GM10266 (cell line): ENCODE results near the gene ADK.

Source experiments
- DNase-seq: peaks from one replicate; pipeline ENCODE4 v3.0.0; 2012; ENCODE audit errors: extremely low spot score
- TF ChIP-seq, protein P1 (sequence below): IDR thresholded peaks from 2 replicates; pipeline ENCODE4 v1.5.1; 2012; ENCODE audit warnings: mild to moderate bottlenecking, low read depth; ENCODE audit not compliant: control insufficient read depth, insufficient read depth; ENCODE audit errors: missing control alignments

Gene ADK

DNA sequence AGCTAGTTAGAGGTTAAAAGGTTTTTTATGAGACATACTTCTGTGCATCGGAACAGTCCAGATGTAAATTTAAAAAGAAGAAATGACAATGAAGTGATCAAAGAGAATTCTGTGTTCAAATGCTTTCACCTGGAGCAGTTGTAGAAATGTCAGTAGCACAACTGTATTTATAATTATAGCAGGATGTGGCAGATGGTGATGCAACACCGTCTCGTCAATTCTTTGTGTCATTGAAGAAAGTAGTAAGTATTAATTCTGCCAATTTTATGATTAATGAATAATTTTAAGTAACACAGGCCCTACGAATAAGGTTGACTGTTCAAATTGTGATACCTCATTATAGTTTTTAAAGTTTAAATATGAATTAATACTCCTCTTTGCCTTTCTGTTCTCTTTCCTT, 171.1 kb downstream of the ADK start:
- no peak for DNase-seq
- TF ChIP-seq, protein P1, sequence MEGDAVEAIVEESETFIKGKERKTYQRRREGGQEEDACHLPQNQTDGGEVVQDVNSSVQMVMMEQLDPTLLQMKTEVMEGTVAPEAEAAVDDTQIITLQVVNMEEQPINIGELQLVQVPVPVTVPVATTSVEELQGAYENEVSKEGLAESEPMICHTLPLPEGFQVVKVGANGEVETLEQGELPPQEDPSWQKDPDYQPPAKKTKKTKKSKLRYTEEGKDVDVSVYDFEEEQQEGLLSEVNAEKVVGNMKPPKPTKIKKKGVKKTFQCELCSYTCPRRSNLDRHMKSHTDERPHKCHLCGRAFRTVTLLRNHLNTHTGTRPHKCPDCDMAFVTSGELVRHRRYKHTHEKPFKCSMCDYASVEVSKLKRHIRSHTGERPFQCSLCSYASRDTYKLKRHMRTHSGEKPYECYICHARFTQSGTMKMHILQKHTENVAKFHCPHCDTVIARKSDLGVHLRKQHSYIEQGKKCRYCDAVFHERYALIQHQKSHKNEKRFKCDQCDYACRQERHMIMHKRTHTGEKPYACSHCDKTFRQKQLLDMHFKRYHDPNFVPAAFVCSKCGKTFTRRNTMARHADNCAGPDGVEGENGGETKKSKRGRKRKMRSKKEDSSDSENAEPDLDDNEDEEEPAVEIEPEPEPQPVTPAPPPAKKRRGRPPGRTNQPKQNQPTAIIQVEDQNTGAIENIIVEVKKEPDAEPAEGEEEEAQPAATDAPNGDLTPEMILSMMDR: no peak

DNA sequence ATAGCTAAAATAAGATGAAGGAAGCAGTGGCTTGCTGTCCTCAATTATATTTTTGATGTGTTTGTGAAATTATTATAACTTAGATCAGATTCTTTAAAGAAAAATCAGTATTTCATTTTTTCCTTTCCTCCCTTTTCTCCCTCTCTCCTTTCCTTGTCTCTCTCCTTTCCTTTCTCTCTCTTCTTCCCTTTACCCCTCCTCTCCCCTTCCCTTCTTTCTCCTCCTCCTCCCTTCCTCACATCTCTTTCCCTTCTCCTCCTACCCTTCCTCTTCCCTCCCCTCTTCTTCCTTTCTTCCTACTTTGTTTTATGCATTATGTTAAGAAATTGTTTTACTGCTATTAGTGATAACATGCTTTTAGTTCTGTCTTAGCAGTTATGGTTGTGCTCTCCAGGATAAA, 171.5 kb downstream of the ADK start:
- no peak for DNase-seq
- TF ChIP-seq, protein P1: no peak

DNA sequence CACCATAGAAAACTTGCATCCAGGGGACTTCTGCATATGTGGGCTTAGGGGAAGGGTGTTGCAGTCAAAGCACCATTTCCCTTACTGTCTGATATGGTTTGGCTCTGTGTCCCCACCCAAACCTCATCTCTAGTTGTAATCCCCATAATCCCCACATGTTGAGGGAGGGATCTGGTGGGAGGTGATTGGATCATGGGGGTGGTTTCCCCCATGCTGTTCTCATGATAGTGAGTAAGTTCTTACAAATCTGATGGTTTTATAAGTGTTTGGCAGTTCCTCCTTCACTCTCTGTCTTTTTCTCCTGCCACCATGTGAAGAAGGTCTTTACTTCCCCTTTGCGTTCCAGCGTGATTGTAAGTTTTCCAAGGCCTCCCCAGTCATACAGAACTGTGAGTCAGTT, 177.4 kb downstream of the ADK start:
- TF ChIP-seq, protein P1: no peak
- DNase-seq: no peak

DNA sequence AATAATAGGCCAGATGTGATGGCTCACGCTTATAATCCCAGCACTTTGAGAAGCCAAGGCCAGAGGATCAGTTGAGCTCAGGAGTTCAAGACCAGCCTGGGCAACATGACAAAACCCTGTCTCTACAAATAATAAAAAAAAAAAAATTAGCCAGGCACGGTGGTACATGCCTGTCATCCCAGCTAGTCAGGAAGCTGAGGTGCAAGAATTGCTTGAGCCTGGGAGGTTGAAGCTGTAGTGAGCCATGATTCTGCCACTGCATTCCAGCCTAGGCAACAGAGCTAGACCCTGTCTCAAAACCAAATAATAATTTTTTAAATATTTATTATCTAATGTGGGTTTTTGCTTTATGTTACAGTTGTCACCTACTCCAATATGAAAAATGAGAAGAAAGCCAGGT, 178.9 kb downstream of the ADK start:
- TF ChIP-seq, protein P1: no peak
- DNase-seq: no peak

DNA sequence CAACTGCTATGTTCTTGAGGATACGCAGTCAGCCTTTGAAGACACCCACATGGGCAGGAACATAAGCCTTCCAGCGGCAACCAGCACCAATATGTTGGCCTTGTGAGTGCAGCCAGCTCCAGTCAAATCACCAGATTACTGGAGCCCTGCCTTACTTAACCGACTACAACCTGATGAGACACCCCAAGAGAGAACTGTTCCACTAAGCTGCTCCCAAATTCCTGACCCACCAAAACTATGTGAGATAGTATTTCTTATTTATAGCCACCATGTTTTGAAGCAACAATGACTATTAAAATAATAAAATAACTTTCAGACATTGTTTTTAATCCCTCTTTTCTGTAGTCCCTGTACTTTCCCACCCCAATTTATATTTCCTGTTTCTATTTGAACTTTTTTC, 179.6 kb downstream of the ADK start:
- DNase-seq: no peak
- TF ChIP-seq, protein P1: no peak

DNA sequence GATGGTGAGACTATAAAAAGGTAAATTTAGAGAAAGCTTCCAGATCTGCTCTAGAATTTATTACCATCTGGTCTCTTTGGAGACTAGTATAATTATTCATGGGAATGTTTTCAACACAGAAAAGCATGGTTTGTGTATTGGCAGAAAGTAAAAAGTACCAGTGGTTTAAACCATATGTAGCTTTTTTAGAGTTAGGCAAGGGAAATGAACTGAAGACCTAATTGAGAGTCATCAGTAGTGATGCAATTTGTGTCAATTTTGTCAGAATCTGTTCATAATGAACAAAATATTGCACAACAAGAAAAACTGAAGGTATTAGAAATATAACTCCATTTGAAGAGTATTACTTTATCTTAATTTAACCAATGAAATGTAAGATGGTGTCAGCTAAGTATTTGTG, 181.4 kb downstream of the ADK start:
- TF ChIP-seq, protein P1: no peak
- no peak for DNase-seq

DNA sequence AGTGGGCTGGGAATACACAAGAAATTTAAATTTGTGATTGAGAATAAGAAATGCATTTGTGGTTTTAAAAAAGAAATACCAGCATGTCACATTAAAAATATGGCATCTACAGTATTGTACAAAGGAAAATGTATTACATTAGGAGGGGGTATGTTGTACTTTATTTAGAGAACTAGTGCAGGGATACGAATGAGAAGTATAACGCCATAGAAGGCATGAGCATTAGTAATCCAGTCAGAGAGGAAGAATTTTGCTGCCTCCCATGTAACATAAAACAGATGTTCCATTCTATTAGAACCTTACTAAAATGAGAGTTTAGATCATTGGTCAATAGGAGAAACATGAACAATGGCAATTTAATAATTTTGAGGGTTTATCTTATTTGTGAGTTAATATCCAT, 182.2 kb downstream of the ADK start:
- TF ChIP-seq, protein P1: no peak
- DNase-seq: no peak
